OCI-LY1 (cell line): ENCODE results near the gene ETV7.

Source experiments
- H2AFZ ChIP-seq: fragments of 200-600 bp; sonication (generic), shearing (Covaris generic); 2 replicates; pipeline ENCODE4 v1.6.0; 2014; ENCODE audit warnings: antibody characterized with exemption, mild to moderate bottlenecking, low read length
- H3F3A ChIP-seq: fragments of 200-600 bp; sonication (generic), shearing (Covaris generic); 2 replicates; pipeline ENCODE4 v1.6.0; 2014; ENCODE audit warnings: mild to moderate bottlenecking, antibody characterized with exemption, low read length, moderate library complexity; ENCODE audit not compliant: insufficient read depth
- H3K27ac ChIP-seq: fragments of 200-600 bp; sonication (generic); 2 replicates; pipeline ENCODE4 v1.5.1; 2014; ENCODE audit warnings: low read length, mixed run types, mild to moderate bottlenecking, low read depth; ENCODE audit not compliant: poor library complexity, severe bottlenecking
- H3K27me3 ChIP-seq: fragments of 200-600 bp; sonication (generic); 2 replicates; pipeline ENCODE4 v1.6.0; 2014; ENCODE audit warnings: antibody characterized with exemption, mild to moderate bottlenecking, low read length, moderate library complexity; ENCODE audit not compliant: insufficient read depth
- H3K36me3 ChIP-seq: fragments of 200-600 bp; sonication (generic); 2 replicates; pipeline ENCODE4 v1.6.1; 2014; ENCODE audit warnings: mild to moderate bottlenecking, antibody characterized with exemption, low read length, moderate library complexity, mixed read lengths; ENCODE audit not compliant: insufficient read depth
- H3K4me1 ChIP-seq: fragments of 200-600 bp; sonication (generic); 2 replicates; pipeline ENCODE4 v1.5.1; 2014; ENCODE audit warnings: mild to moderate bottlenecking, low read length, moderate library complexity; ENCODE audit not compliant: insufficient read depth, severe bottlenecking
- H3K4me2 ChIP-seq: fragments of 200-600 bp; sonication (generic), shearing (Covaris generic); 2 replicates; pipeline ENCODE4 v1.6.1; 2014; ENCODE audit warnings: low read length
- H3K4me3 ChIP-seq: fragments of 200-600 bp; sonication (generic); 2 replicates; pipeline ENCODE4 v1.5.1; 2014; ENCODE audit warnings: low read length, low read depth, mild to moderate bottlenecking, mixed read lengths; ENCODE audit not compliant: poor library complexity, severe bottlenecking
- H3K79me2 ChIP-seq: fragments of 200-600 bp; shearing (Covaris generic); 2 replicates; pipeline ENCODE4 v1.6.1; 2016; ENCODE audit warnings: mixed run types, low read length, mixed read lengths; ENCODE audit not compliant: insufficient read depth
- H3K9ac ChIP-seq: fragments of 200-600 bp; sonication (generic), shearing (Covaris generic); 2 replicates; pipeline ENCODE4 v1.6.1; 2014; ENCODE audit warnings: mild to moderate bottlenecking, low read length, mixed read lengths
- H3K9me2 ChIP-seq: fragments of 200-600 bp; sonication (generic), shearing (Covaris generic); 2 replicates; pipeline ENCODE4 v1.6.1; 2014; ENCODE audit warnings: low read depth, mild to moderate bottlenecking, low read length, mixed read lengths
- H3K9me3 ChIP-seq: fragments of 200-600 bp; shearing (Covaris generic); 2 replicates; pipeline ENCODE4 v1.6.1; 2014; ENCODE audit warnings: low read length, mixed read lengths
- H4K20me1 ChIP-seq: fragments of 200-600 bp; sonication (generic), shearing (Covaris generic); 2 replicates; pipeline ENCODE4 v1.6.0; 2016; ENCODE audit warnings: mild to moderate bottlenecking, low read length; ENCODE audit not compliant: insufficient read depth
- EZH2 ChIP-seq: fragments of 200-600 bp; sonication (generic), shearing (Covaris generic); IDR thresholded peaks from 2 replicates; pipeline ENCODE4 v1.8.0; 2017; ENCODE audit warnings: borderline replicate concordance, mixed run types, mild to moderate bottlenecking, antibody characterized with exemption, low read length, moderate library complexity, mixed read lengths
- TF ChIP-seq, protein P1 (sequence below): fragments of 200-600 bp; sonication (generic), shearing (Covaris generic); IDR thresholded peaks from 2 replicates; pipeline ENCODE4 v1.5.1; 2017; ENCODE audit warnings: mild to moderate bottlenecking, antibody characterized with exemption, low read length, moderate library complexity, mixed read lengths

Gene ETV7

DNA sequence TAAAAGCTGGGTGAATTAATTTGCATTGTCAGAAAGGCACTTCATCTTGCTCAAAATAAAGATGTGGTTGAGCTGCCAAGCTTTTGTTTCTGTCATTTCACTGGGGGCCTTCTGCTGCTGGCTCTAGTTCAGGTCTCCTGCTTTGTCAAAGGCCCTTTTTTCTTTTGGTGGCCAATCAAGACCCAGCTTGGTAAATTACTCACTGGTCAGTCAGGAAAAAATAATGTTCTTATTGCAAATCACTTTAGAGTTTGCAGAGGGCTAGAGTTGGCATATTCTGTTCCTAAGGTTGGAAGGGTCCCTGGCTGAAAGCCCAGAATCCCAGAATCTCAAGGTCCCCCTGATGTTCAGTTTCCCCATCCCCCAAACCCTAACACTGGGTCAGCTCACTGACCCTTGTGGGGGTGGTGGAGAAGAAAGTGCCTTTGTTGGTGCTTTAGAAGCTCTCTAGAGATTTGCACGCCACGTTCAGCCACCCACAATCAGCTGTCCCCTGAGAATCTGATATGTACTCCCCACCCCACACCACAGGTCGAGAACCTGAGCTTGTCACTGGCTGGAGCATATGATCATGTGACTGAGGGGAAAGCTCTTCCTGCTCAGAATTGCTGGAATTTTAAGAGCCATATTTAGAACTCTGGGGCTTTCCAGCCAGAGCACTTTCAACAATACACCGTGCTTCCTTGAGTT lies 29.1 kb downstream of the ETV7 start:
- no peaks in the 10 kb centered on the region for H3K27me3 ChIP-seq
- peaks cover 7% of the 10 kb centered on the region for H3K4me1 ChIP-seq
- no peaks in the 10 kb centered on the region for H3K36me3 ChIP-seq
- H3K79me2 ChIP-seq = no peaks in the 10 kb centered on the region
- no peaks in the 10 kb centered on the region for H4K20me1 ChIP-seq
- H2AFZ ChIP-seq = no peak overlapping the region
- no peaks in the 10 kb centered on the region for H3K9me2 ChIP-seq
- no peaks in the 10 kb centered on the region for H3F3A ChIP-seq
- no peaks in the 10 kb centered on the region for H3K9me3 ChIP-seq
- no peak overlapping the region for H3K4me3 ChIP-seq
- no peak overlapping the region for H3K4me2 ChIP-seq
- TF ChIP-seq EZH2 = no peak
- H3K9ac ChIP-seq = no peak overlapping the region
- no peak overlapping the region for H3K27ac ChIP-seq

DNA sequence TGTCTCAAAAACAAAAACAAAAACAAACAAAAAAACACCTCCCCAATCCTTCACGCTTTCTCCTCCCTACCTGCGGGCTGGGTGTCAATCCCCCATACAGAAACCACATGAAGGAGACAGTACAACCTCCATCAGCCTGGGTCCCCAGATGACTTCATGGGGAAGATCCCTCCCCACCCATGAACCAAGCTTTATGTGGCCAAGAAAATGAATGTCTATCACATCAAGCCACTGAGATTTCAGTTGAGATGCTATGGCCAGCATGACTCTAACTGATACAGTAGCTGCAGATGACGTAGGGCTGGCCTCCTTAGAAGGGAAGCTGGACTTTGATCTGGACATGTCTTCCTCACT lies 29.6 kb downstream of the ETV7 start:
- no peaks in the 10 kb centered on the region; the same call in 1 of the 2 replicates for H3K27me3 ChIP-seq
- H3K4me3 ChIP-seq = no peak overlapping the region
- no peaks in the 10 kb centered on the region for H3F3A ChIP-seq
- H4K20me1 ChIP-seq = no peaks in the 10 kb centered on the region
- H3K79me2 ChIP-seq = no peaks in the 10 kb centered on the region
- no peak for TF ChIP-seq EZH2
- TF ChIP-seq, protein P1, sequence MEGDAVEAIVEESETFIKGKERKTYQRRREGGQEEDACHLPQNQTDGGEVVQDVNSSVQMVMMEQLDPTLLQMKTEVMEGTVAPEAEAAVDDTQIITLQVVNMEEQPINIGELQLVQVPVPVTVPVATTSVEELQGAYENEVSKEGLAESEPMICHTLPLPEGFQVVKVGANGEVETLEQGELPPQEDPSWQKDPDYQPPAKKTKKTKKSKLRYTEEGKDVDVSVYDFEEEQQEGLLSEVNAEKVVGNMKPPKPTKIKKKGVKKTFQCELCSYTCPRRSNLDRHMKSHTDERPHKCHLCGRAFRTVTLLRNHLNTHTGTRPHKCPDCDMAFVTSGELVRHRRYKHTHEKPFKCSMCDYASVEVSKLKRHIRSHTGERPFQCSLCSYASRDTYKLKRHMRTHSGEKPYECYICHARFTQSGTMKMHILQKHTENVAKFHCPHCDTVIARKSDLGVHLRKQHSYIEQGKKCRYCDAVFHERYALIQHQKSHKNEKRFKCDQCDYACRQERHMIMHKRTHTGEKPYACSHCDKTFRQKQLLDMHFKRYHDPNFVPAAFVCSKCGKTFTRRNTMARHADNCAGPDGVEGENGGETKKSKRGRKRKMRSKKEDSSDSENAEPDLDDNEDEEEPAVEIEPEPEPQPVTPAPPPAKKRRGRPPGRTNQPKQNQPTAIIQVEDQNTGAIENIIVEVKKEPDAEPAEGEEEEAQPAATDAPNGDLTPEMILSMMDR = no peak
- H3K4me1 ChIP-seq = peaks cover 7% of the 10 kb centered on the region
- H3K4me2 ChIP-seq = no peak overlapping the region
- H3K9me3 ChIP-seq = 0 out of 2 replicates have a peak, but pooled peaks cover 1% of the 10 kb centered on the region
- no peaks in the 10 kb centered on the region for H3K9me2 ChIP-seq
- H3K27ac ChIP-seq = no peak overlapping the region
- H2AFZ ChIP-seq = no peak overlapping the region
- H3K9ac ChIP-seq = no peak overlapping the region
- no peaks in the 10 kb centered on the region for H3K36me3 ChIP-seq

DNA sequence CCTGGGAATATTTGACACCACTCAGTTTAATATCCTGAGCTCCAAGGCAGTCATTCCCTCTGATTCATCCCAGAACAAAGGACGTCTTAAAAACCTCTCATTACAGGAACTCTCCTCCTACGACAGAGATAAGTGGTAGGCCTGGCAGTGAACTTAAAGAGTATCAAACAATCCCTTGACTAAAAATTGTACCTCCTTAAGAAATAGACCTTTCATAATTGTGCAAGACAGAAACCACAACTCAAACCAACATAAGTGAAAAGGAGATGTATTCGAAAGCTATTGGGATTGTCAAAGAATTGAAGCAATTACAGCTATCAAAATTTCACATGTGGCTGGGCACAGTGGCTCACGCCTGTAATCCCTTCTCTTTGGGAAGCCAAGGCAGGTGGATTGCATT lies 31.6 kb downstream of the ETV7 start:
- no peak overlapping the region for H3K9ac ChIP-seq
- TF ChIP-seq, protein P1 = no peak
- no peak for TF ChIP-seq EZH2
- no peak overlapping the region for H2AFZ ChIP-seq
- H3K79me2 ChIP-seq = no peaks in the 10 kb centered on the region
- no peaks in the 10 kb centered on the region for H3K36me3 ChIP-seq
- no peaks in the 10 kb centered on the region for H4K20me1 ChIP-seq
- no peaks in the 10 kb centered on the region for H3K9me2 ChIP-seq
- no peak overlapping the region for H3K4me2 ChIP-seq
- no peak overlapping the region for H3K27ac ChIP-seq
- 0 out of 2 replicates have a peak, but pooled peaks cover 2% of the 10 kb centered on the region for H3K9me3 ChIP-seq
- no peaks in the 10 kb centered on the region for H3F3A ChIP-seq
- H3K27me3 ChIP-seq = no peaks in the 10 kb centered on the region; the same call in 1 of the 2 replicates
- peaks cover 7% of the 10 kb centered on the region for H3K4me1 ChIP-seq
- H3K4me3 ChIP-seq = no peak overlapping the region

DNA sequence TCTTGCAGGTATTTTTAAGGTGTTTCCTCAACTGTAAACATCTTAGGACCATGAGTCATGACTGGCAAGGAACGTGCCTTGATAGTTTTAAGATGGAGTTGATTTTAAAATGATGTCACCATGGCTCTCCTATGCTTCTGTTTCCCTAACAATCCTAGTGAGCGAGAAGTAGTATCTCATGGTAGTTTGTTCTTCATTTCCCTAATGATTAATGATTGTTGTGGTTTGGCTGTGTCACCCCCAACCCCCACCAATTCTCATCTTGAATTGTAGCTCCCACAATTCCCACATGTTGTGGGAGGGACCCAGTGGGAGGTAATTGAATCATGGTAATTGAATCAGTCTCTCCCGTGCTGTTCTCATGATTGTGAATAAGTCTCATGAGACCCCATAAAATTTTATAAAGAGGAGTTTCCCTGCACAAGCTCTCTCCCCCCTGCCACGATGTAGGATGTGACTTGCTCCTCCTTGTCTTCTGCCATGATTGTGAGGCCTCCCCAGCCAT lies 34.0 kb downstream of the ETV7 start:
- Histone ChIP-seq H3K79me2 (no peaks in the 10 kb centered on the region), H3K9me2 (no peaks in the 10 kb centered on the region)
- TF ChIP-seq EZH2 = no peak
- TF ChIP-seq, protein P1 = no peak

More for the DNA sequence above, 34.0 kb downstream of the ETV7 start:
- Histone ChIP-seq H3K36me3 (no peaks in the 10 kb centered on the region), H2AFZ (no peak overlapping the region), H3K4me1 (peaks cover 15% of the 10 kb centered on the region), H3K9ac (no peak overlapping the region), H3K4me2 (no peak overlapping the region), H3F3A (no peaks in the 10 kb centered on the region), H3K27ac (no peak overlapping the region), H3K27me3 (no peaks in the 10 kb centered on the region; the same call in 1 of the 2 replicates), H3K4me3 (no peak overlapping the region), H4K20me1 (no peaks in the 10 kb centered on the region), H3K9me3 (0 out of 2 replicates have a peak, but pooled peaks cover 2% of the 10 kb centered on the region)
